IMR-90 (cell line): ENCODE results near the gene SLC26A8.

Experiments used
- POLR2A ChIP-seq: IDR thresholded peaks from 2 replicates; pipeline ENCODE4 v1.6.1; 2012; ENCODE audit warnings: mild to moderate bottlenecking, low read depth, low read length
- RCOR1 ChIP-seq: IDR thresholded peaks from 2 replicates; pipeline ENCODE4 v1.6.1; 2012; ENCODE audit warnings: mild to moderate bottlenecking, low read length, improper control_type of control experiment; ENCODE audit not compliant: insufficient replicate concordance
- SMC3 ChIP-seq: fragments of 150-350 bp; IDR thresholded peaks from 2 replicates; pipeline ENCODE4 v1.6.1; 2016; ENCODE audit warnings: low read depth, mild to moderate bottlenecking, antibody characterized with exemption, low read length, moderate library complexity
- TF ChIP-seq, protein P1 (sequence below): conservative IDR thresholded peaks from 2 replicates; pipeline ENCODE4 v1.5.1; 2012; ENCODE audit warnings: mild to moderate bottlenecking, low read depth, low read length, improper control_type of control experiment
- TF ChIP-seq, protein P2 (sequence below): fragments of 150-350 bp; IDR thresholded peaks from 2 replicates; pipeline ENCODE4 v1.6.1; 2017; ENCODE audit warnings: mild to moderate bottlenecking, antibody characterized with exemption, low read length, low read depth

DNA sequence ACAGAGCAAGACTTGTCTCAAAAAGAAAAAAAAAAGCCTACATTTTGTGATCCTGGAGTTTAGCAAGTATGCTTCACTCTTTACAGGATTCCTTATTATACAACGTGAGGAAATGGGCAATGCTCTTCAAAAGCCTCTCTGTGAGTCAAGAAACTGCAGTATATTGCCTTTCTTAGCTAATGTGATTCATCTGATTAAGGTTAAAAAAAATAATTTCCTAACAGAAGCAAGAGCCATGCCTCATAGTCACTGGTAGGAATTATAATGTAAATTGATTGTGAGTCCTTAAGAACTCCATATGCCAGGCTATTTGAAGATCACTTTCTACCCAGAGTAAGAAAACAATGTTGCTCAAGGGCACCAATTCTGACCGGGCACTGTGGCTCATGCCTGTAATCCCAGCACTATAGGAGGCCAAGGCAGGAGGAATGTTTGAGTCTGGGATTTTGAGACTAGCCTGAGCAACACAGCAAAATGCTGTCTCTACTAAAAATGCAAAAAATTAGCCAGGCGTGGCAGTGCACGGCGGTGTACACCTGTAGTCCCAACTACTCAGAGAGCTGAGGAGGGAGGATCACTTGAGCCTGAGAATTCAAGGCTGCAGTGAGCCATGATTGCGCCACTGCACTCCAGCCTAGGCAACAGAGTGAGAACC is 43.3 kb downstream of the SLC26A8 start:
- TF ChIP-seq SMC3 (no peak), POLR2A (no peak), RCOR1 (no peak)
- TF ChIP-seq, protein P1, sequence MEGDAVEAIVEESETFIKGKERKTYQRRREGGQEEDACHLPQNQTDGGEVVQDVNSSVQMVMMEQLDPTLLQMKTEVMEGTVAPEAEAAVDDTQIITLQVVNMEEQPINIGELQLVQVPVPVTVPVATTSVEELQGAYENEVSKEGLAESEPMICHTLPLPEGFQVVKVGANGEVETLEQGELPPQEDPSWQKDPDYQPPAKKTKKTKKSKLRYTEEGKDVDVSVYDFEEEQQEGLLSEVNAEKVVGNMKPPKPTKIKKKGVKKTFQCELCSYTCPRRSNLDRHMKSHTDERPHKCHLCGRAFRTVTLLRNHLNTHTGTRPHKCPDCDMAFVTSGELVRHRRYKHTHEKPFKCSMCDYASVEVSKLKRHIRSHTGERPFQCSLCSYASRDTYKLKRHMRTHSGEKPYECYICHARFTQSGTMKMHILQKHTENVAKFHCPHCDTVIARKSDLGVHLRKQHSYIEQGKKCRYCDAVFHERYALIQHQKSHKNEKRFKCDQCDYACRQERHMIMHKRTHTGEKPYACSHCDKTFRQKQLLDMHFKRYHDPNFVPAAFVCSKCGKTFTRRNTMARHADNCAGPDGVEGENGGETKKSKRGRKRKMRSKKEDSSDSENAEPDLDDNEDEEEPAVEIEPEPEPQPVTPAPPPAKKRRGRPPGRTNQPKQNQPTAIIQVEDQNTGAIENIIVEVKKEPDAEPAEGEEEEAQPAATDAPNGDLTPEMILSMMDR, result no peak
- TF ChIP-seq, protein P2, sequence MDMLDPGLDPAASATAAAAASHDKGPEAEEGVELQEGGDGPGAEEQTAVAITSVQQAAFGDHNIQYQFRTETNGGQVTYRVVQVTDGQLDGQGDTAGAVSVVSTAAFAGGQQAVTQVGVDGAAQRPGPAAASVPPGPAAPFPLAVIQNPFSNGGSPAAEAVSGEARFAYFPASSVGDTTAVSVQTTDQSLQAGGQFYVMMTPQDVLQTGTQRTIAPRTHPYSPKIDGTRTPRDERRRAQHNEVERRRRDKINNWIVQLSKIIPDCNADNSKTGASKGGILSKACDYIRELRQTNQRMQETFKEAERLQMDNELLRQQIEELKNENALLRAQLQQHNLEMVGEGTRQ, result no peak
